Measurements from ENCODE around the gene NAP1L4.

The NAP1L4 gene

DNA sequence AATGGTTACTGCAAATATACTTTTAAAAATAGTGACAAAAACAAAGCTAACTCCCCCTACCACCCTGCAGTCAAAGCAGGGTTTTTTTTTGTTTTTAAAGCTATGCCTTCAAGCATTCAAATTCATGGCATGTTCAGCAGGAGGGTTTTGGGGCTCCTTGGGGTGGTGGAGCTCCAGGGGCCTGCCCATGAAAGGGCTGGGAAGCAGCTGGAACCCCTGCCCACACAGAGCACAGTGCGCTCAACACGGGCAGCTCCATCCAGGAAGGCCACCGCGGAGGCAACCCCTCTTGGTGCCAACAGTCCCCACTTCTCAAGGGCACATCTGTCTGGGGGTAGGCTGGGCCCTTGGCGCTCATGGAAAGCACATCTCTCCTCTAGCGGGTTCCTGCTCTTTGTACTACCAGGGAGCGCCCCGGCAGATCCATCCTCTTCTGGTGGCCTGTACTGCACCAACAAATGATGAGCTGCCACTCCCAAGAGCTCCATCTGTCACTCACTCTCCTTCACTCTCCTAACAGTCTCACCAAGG is 46.3 kb downstream of the NAP1L4 start:
- Histone ChIP-seq H3K4me1 (ENCODE audit: insufficient read depth, low read length, poor library complexity, severe bottlenecking) (peaks cover under 1% of the 10 kb centered on the region), H3K9ac (ENCODE audit: low read depth, low read length, poor library complexity, severe bottlenecking) (no peak overlapping the region), H3K27me3 (ENCODE audit: insufficient read depth, low read length, poor library complexity, severe bottlenecking) (no peaks in the 10 kb centered on the region), H3K9me2 (replicated peaks; ENCODE audit: low read depth, low read length) (no peaks in the 10 kb centered on the region), H3K79me2 (ENCODE audit: insufficient read depth, low read length) (no peaks in the 10 kb centered on the region), H3K4me3 (ENCODE audit: low read length, poor library complexity, severe bottlenecking) (no peak overlapping the region), H3F3A (ENCODE audit: low read depth) (no peaks in the 10 kb centered on the region), H4K20me1 (ENCODE audit: insufficient read depth, low read length, poor library complexity, severe bottlenecking) (peaks cover 3% of the 10 kb centered on the region), H2AFZ (ENCODE audit: low read length) (no peak overlapping the region), H3K9me3 (ENCODE audit: insufficient read depth, low read depth, low read length) (no peaks in the 10 kb centered on the region), H3K36me3 (ENCODE audit: insufficient read depth, low read length) (peaks cover 77% of the 10 kb centered on the region), H3K4me2 (ENCODE audit: low read depth, low read length, poor library complexity, severe bottlenecking) (no peak overlapping the region)
- no peak for TF ChIP-seq EZH2phosphoT487 (IDR thresholded peaks at IDR 0.05; ENCODE audit: borderline replicate concordance)
- TF ChIP-seq, protein P1, sequence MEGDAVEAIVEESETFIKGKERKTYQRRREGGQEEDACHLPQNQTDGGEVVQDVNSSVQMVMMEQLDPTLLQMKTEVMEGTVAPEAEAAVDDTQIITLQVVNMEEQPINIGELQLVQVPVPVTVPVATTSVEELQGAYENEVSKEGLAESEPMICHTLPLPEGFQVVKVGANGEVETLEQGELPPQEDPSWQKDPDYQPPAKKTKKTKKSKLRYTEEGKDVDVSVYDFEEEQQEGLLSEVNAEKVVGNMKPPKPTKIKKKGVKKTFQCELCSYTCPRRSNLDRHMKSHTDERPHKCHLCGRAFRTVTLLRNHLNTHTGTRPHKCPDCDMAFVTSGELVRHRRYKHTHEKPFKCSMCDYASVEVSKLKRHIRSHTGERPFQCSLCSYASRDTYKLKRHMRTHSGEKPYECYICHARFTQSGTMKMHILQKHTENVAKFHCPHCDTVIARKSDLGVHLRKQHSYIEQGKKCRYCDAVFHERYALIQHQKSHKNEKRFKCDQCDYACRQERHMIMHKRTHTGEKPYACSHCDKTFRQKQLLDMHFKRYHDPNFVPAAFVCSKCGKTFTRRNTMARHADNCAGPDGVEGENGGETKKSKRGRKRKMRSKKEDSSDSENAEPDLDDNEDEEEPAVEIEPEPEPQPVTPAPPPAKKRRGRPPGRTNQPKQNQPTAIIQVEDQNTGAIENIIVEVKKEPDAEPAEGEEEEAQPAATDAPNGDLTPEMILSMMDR (conservative IDR thresholded peaks at IDR 0.05; ENCODE audit: low read length), result no peak

GRCh38 chr11:2945031-2945756 is 46.9 kb downstream of the NAP1L4 start:
- H3K9me2 ChIP-seq (replicated peaks; ENCODE audit: low read depth, low read length), result no peaks in the 10 kb centered on the region
- no peak overlapping the region for H2AFZ ChIP-seq (ENCODE audit: low read length)
- no peaks in the 10 kb centered on the region for H3F3A ChIP-seq (ENCODE audit: low read depth)
- H3K27me3 ChIP-seq (ENCODE audit: insufficient read depth, low read length, poor library complexity, severe bottlenecking), result no peaks in the 10 kb centered on the region
- H3K4me1 ChIP-seq (ENCODE audit: insufficient read depth, low read length, poor library complexity, severe bottlenecking), result no peaks in the 10 kb centered on the region
- TF ChIP-seq, protein P1 (conservative IDR thresholded peaks at IDR 0.05; ENCODE audit: low read length), result no peak
- TF ChIP-seq EZH2phosphoT487 (IDR thresholded peaks at IDR 0.05; ENCODE audit: borderline replicate concordance), result no peak
- no peak overlapping the region for H3K4me3 ChIP-seq (ENCODE audit: low read length, poor library complexity, severe bottlenecking)
- H3K36me3 ChIP-seq (ENCODE audit: insufficient read depth, low read length), result peaks cover 71% of the 10 kb centered on the region
- peaks cover 2% of the 10 kb centered on the region for H4K20me1 ChIP-seq (ENCODE audit: insufficient read depth, low read length, poor library complexity, severe bottlenecking)
- H3K4me2 ChIP-seq (ENCODE audit: low read depth, low read length, poor library complexity, severe bottlenecking), result no peak overlapping the region
- no peaks in the 10 kb centered on the region for H3K9me3 ChIP-seq (ENCODE audit: insufficient read depth, low read depth, low read length)
- no peak overlapping the region for H3K9ac ChIP-seq (ENCODE audit: low read depth, low read length, poor library complexity, severe bottlenecking)
- H3K79me2 ChIP-seq (ENCODE audit: insufficient read depth, low read length), result no peaks in the 10 kb centered on the region

- Histone ChIP-seq H2AFZ (ENCODE audit: low read length) (no peak overlapping the region), H3F3A (ENCODE audit: low read depth) (no peaks in the 10 kb centered on the region), H3K4me2 (ENCODE audit: low read depth, low read length, poor library complexity, severe bottlenecking) (no peak overlapping the region), H3K9me2 (replicated peaks; ENCODE audit: low read depth, low read length) (no peaks in the 10 kb centered on the region), H3K36me3 (ENCODE audit: insufficient read depth, low read length) (peaks cover 64% of the 10 kb centered on the region), H3K4me3 (ENCODE audit: low read length, poor library complexity, severe bottlenecking) (no peak overlapping the region), H3K4me1 (ENCODE audit: insufficient read depth, low read length, poor library complexity, severe bottlenecking) (no peaks in the 10 kb centered on the region), H3K79me2 (ENCODE audit: insufficient read depth, low read length) (no peaks in the 10 kb centered on the region), H3K27me3 (ENCODE audit: insufficient read depth, low read length, poor library complexity, severe bottlenecking) (no peaks in the 10 kb centered on the region), H4K20me1 (ENCODE audit: insufficient read depth, low read length, poor library complexity, severe bottlenecking) (no peaks in the 10 kb centered on the region), H3K9me3 (ENCODE audit: insufficient read depth, low read depth, low read length) (no peaks in the 10 kb centered on the region), H3K9ac (ENCODE audit: low read depth, low read length, poor library complexity, severe bottlenecking) (no peak overlapping the region)
- TF ChIP-seq, protein P1 (conservative IDR thresholded peaks at IDR 0.05; ENCODE audit: low read length), result no peak
- no peak for TF ChIP-seq EZH2phosphoT487 (IDR thresholded peaks at IDR 0.05; ENCODE audit: borderline replicate concordance)
Observed at GRCh38 chr11:2944530-2944929, 47.6 kb downstream of the NAP1L4 start.
